Stimulated activated CD4-positive, alpha-beta T cell treated with anti-CD3 and anti-CD28 coated beads, Interleukin-12 subunit alpha, Interleukin-12 subunit beta, amount 100 ng/mL, for 48 hours (primary cell): ENCODE data around the gene PPAT.
"Not testable (repeated sequence)": the region's sequence is repeated elsewhere in the genome, so short reads cannot be mapped to it uniquely, and the experiment has no call there.

Experiments
- DNase-seq, 3 donors: peaks; one replicate each; pipeline ENCODE4 v3.0.0-alpha.2; 2020; ENCODE audit warnings: low read depth in 2 of 3, low spot score in 1 of 3

The PPAT gene

GRCh38 chr4:56435140-56435926 is at the start of gene PPAT:
Gene PPAT (minus strand): TSS chr4:56435615. CDS start chr4:56435477, 138 bp downstream.
- DNase-seq, result peak; percentile 98

- no peak for DNase-seq
These were observed 45.3 kb upstream of the PPAT start for GRCh38 chr4:56480691-56481090.

- DNase-seq, result no peak
These were observed 41.8 kb upstream of the PPAT start for GRCh38 chr4:56477192-56477702.

- DNase-seq, result no peak
These were observed 40.5 kb upstream of the PPAT start for GRCh38 chr4:56475917-56476316.

GRCh38 chr4:56469489-56470210 is 34.2 kb upstream of the PPAT start:
- DNase-seq, result no peak

- DNase-seq, result no peak
These were observed 32.6 kb upstream of the PPAT start for GRCh38 chr4:56468097-56468422.

- DNase-seq, result peak; percentile 74 to 84 (median 78)
These were observed 32.1 kb upstream of the PPAT start, which contains the start of gene SRP72 for GRCh38 chr4:56467284-56468096. Gene SRP72 (plus strand): TSS chr4:56467617. CDS start chr4:56467636, 19 bp downstream.

GRCh38 chr4:56466910-56467283 is 31.5 kb upstream of the PPAT start:
- DNase-seq, result no peak

- peak in 1 of 3 donors; percentile 8 for DNase-seq
These were observed 30.9 kb upstream of the PPAT start for GRCh38 chr4:56466296-56466761.

- no peak for DNase-seq
These were observed 30.3 kb upstream of the PPAT start for GRCh38 chr4:56465599-56466295.

- DNase-seq, result no peak
These were observed 29.2 kb upstream of the PPAT start for GRCh38 chr4:56464581-56464980.

GRCh38 chr4:56463711-56464110 is 28.3 kb upstream of the PPAT start:
- DNase-seq, result no peak

GRCh38 chr4:56462157-56462556 is 26.7 kb upstream of the PPAT start:
- DNase-seq, result no peak

- no peak for DNase-seq
These were observed 24.7 kb upstream of the PPAT start for GRCh38 chr4:56460085-56460484.

- no peak for DNase-seq
These were observed 14.9 kb upstream of the PPAT start for GRCh38 chr4:56450342-56450741.

- DNase-seq, result not testable (repeated sequence)
These were observed 14.1 kb upstream of the PPAT start for GRCh38 chr4:56449475-56449874.

- no peak for DNase-seq
These were observed 12.9 kb upstream of the PPAT start for GRCh38 chr4:56448301-56448700.

GRCh38 chr4:56445699-56446098 is 10.3 kb upstream of the PPAT start:
- DNase-seq, result no peak

GRCh38 chr4:56444719-56445118 is 9.3 kb upstream of the PPAT start:
- no peak for DNase-seq

- no peak for DNase-seq
These were observed 5.6 kb upstream of the PPAT start for GRCh38 chr4:56440983-56441382.

- DNase-seq, result no peak
These were observed 3.4 kb upstream of the PPAT start for GRCh38 chr4:56438766-56439165.
